HG02981 (cell line): Measurements from ENCODE around the gene LGR5.
"Not testable (repeated sequence)": the region's sequence is repeated elsewhere in the genome, so short reads cannot be mapped to it uniquely, and the experiment has no call there.

Experiments
- ATAC-seq: cut with Tn5 transposase; IDR thresholded peaks from one replicate; pipeline ENCODE4 v1.9.1; 2021; ENCODE audit warnings: mild to moderate bottlenecking, moderate library complexity; ENCODE audit not compliant: unreplicated experiment

LGR5 gene

DNA sequence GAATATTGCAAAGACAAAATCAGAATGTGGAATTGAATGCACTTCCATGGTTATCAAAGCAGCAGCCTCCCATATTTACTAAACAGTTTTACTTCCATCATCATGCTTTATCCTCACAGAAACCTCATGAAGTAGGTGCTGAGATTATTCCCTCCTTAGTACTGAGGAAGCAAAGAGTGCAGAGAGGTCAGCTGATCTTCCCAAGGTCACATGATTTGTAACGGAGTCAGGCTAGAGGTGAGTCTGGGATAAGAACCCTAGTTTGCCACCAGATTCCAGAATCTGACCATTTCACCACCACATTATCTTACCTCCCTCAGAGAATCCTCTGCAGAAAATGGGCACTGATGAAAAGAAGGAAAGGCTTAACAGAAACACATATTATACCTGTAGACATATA is 102.0 kb downstream of the LGR5 start:
- ATAC-seq: no peak

DNA sequence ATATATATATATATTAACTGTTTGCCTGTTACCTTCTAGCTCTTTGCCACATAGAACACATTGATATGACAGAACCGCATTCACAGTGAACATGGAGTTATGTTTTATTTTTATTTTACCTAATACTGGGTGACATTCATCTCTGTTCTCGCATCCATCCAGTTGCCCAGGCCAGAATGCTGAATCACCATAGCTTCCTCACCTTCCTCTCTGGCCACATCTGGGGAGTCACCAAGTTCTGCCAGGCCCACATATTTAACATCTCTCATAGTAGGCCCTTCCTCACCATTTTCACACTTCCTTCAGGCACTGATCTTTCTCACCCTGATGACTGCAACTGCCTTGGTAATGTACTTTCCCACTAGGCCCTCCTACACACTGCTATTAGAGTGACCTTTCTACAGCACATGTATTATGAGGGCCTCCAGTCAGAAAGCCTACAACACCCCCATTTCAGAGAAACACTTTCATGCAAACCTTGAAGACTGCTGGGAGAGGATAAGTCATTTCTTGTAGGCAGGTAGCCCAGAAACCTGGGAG is 106.8 kb downstream of the LGR5 start:
- ATAC-seq: no peak

DNA sequence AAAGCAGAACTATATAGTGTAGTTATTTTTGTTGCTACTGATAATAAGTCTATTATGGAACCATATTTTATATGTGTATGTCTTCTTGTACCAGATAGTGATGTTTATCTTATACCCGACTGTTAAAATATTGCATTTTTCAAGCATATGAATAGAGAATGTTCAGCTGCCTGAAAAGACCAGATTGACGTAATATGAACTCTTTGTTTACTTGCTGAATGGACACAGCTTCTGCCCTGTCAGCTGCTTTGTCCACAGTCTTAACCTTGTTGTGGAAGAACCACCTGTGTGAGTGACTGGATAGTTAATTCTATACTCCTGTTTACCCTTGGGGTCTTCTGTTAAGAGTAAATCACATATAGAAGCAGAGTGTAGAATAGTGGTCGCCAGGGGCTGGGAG is 109.3 kb downstream of the LGR5 start:
- ATAC-seq: no peak

DNA sequence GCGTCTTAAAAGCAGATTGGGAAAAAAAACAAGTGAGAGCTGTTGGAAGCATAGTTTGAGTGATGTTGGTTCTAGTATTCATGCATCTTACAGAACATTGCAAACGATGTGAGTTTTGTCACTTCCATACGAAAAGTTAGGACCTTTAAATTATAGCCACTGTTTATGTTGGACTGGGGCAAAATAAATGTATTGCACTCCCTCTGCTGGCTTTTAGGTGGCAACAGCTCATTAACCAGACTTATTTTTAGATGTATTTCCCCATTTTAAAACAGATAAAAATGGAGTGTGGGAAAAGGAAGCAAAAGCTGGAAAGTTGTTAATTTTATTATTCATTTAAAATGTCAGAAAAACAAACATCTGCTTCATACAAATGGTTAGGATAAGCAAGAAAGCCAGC is 111.9 kb downstream of the LGR5 start:
- ATAC-seq: no peak

DNA sequence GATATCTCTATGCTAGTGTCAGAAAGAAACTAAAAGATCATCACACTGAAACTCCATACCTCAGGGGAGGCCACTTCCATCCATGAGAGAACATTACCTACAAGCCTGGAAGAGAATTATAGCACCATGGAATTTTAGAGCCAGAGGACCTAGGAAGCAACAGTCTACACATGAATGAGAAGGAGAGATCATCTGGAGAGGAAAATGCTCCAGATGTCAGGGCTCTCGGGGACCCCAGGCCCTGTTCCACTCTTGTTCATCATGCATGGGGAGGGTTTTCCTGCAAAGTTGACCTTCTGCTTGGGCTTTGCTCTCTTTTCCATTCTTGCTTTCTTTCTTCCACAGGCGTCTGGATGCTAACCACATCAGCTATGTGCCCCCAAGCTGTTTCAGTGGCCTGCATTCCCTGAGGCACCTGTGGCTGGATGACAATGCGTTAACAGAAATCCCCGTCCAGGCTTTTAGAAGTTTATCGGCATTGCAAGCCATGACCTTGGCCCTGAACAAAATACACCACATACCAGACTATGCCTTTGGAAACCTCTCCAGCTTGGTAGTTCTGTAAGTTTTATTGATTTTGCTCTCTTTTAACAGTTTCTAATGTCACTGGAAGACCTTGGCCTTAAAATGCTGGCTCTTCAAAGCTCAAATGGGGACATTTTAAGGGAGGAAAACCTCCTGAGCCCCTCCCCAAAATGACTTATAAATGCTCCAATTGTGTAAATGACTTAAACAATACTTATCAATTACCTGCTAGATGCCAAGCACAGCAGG is 113.3 kb downstream of the LGR5 start:
- no peak for ATAC-seq

DNA sequence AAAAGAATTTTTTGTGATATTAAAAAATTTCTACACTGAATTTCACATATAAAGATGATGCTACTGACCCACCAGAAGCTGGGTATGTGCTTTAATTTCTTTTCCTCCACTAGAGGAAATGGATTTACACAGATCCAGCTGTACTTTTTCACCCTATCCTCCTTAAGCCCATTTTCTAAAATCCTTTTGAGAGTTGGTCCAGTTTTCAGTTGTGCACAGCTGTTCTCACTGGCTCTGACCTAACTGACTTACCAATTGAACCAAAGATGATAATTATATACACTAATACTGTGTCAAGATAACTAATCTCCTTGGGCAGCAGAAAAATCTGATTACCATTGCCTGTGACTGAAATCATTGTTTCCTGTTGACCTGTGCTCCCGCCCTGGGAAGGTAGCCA is 115.6 kb downstream of the LGR5 start:
- ATAC-seq: no peak

DNA sequence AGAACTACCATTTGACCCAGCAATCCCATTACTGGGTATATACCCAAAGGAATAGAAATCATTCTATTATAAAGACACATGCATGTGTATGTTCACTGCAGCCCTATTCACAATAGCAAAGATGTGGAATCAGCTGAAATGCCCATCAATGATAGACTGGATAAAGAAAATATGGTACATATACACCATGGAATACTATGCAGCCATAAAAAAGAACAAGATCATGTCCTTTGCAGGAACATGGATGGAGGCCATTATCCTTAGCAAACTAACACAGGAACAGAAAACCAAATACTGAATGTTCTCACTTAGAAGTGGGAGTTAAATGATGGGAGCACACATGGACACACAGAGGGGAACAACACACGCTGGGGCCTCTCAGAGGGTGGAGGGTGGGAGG is 116.2 kb downstream of the LGR5 start:
- ATAC-seq: not testable (repeated sequence)

DNA sequence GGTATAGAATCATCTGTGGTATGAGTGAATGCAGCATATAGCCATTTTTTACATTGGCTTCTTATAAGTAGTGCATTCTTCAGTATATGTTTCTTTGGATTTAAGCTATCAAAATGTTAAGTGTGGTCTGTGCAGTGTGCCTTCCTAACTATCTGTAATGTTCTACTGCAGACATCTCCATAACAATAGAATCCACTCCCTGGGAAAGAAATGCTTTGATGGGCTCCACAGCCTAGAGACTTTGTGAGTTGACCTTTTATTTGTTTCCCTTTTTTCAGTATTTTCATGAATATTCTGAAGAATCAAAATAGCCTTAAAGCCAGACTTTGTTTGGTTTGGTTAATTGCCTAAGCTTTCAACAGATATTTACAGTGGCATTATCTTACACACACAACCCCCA is 116.8 kb downstream of the LGR5 start:
- no peak for ATAC-seq

DNA sequence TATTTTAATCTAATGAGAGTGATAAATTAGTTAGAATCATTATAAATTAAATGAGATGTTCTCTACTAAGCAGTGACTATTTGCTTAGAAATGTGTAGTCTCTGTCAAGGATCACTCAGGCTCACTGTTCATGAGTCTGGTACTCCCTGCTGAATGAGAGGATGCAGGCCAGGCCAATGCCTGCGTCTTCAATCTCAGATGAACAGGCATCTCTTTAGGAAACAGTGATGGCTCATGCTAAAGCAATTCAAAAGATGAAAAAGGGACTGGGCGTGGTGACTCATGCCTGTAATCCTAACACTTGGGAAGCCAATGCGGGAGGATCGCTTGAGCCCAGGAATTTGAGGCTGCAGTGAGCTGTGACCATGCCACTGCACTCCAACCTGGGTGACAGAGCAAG is 117.3 kb downstream of the LGR5 start:
- ATAC-seq: no peak

DNA sequence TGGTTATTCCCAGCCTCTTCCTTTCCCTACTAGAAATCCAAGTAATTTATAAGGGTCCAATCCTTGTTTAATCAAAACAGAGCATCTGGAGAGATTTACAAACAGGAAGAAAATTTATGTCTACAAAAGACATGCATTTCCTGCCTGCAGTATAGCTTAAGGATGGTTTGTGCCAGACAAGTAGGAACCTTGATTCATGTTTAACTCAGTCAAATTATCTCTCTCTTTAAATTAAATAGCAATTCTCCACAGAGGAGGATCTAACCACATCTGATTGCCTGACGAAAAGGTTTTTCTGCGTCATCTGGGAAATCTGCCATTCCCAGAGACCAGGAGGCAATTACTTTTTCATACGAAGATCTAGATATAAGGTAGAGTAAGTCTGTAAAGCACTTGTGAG is 118.8 kb downstream of the LGR5 start:
- ATAC-seq: no peak

DNA sequence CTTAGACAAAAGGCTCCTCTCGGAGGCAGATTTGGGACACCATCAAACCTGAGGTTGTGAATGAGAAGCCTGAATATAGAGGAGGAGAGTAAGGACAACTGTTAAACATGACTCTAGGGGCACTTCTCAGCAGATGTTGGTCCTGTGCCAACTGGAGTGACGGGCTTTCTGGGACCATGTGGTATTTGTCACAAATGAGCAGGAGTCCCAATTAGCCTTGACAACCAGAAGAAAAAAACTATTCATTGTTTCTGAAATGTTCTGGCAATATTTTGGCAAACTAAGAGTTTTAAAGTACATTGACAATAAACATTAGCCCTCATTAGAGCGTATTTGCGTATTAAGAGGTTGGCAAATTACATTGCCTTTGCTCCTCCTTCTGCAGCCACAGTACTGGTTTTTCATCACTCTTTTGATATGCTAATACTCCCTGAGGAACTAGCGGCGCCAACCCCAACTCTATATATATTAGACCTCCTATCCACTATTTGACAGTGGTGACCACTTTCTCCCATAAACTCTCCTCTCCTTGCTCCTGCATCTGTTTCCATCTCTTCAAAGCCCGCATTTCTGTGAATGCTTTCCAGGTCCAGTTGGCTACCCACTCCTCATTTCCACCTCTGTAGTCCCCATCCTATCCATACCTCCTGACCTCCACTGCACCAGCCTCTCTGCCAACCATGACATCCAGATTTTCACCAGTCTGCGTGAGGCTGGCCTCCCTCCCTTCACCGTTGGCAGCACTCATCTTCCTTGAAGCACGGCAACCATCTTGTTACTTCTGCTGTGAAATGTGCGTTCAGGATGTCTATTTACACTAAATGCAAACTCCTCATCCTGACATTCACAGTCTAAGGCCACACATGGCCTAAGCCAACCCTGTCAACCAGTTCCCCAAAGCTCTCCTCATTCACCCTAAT is 123.3 kb downstream of the LGR5 start:
- no peak for ATAC-seq

DNA sequence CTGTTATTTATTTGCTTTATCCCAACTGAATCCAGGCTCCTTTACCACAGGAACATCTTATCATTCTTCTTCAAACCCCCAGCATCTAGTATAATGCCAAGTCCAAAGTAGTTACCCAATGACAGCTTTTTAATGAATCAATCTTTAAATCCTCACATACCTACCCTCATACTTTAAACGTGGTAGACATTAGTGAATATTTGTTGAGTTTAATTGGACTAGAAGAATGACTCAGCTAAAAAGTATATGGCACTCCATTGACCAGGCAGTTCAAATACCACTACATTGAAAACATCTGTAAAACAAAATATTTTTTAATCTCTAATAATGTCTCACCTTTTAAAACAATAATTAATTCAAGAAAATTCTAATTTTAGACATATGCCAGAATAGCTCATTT is 125.9 kb downstream of the LGR5 start:
- no peak for ATAC-seq

DNA sequence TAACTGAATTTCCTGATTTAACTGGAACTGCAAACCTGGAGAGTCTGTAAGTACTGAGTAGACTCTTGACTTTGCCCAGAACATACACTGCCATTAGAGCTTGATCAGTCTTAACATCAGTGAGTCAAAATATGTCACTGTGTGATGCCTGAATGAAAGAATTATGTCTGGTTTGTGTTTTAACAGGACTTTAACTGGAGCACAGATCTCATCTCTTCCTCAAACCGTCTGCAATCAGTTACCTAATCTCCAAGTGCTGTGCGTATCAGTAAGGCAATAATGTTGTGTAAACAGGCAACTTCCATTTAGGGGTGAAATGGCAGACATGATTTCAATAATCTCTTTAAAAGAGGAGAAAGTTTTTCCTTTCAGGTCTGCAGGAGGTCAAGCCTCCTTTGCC is 127.1 kb downstream of the LGR5 start:
- ATAC-seq: no peak

DNA sequence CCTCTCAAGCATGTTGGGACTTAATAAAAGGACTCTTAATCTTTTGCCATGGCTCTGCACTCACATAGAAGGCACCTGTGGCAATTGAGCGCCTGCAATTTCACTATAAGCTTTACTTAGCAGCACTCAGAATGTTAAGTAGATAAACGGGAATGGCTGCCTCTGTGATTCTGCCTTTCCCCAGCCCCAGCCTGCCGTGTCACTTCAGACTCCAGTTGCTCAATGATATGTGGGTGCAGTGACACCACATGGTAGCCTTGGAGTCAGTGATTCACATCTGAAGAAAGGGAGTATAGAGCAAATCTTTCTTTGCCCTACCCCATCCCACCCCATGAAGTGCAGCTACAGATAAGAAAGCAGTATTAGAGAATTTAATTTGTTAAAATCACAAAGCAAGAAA is 127.9 kb downstream of the LGR5 start:
- no peak for ATAC-seq

DNA sequence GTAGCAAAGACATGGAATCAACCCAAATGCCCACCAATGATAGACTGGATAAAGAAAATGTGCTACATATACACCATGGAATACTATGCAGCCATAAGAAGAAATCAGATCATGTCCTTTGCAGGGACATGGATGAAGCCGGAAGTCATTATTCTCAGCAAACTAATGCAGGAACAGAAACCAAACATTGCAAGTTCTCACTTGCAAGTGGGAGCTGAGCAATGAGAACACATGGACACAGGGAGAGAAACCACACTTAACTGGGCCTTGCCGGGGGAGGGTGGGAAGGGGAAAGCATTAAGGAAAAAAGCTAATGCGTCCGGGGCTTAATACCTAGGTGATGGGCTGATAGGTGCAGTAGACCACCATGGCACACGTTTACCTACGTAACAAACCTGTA is 130.3 kb downstream of the LGR5 start:
- not testable (repeated sequence) for ATAC-seq

DNA sequence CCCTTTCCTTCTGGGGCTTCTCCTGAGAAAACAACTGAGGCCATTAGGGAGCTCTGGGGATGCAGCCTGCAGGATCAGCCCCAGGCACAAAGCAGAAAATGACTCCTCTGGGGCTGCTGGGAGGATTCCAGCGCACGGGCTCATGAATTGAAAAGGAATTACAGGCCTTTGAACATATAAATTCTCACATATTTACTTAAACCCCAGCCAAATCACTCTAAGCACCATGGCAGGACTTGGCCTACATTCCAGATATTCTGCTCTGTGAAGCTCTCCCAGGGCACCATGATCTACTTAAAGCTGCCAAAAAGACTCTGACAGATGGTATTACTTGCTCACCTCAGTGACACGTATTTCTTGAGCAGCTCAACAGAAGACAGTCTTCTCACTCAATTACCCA is 136.9 kb downstream of the LGR5 start:
- no peak for ATAC-seq

DNA sequence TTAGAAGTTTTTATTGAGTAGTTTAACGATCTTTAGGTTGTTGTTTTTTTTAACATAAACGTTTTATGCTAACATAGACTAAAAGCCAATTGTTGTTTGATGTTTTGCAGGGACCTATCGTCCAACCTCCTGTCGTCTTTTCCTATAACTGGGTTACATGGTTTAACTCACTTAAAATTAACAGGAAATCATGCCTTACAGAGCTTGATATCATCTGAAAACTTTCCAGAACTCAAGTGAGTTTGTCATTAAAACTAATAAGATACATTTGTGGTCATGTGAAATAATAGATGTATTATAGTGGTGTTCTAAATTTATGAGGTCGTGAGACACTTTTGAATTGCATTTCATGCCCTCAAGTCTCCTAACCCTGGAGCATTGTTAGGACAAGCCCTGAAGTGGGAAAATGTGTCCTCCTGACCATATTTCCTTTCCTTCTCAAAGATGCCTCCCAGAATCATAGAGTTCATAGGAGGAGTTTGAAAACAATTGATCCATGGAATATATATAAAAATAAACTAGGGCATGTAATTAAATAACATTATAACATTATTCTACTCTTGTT is 139.2 kb downstream of the LGR5 start:
- no peak for ATAC-seq

DNA sequence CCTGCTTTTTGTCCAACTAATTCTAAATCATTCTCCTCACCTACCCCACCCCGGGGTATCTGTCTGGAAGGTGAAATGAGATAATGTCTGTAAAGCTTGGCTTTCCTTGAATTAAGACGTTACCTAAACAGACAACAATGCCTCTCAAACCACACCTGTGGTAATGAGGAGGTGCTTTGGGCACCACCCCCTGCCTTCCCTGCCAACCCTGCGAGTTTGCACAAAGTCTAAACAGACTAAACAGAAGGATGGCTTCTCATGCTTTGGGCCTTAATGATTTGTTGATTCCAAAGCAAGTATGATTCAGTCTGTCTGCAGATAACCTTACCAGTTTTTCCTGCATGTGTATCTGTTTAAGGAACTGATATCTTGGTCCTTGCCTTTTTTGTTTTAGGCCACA is 141.6 kb downstream of the LGR5 start:
- ATAC-seq: no peak

DNA sequence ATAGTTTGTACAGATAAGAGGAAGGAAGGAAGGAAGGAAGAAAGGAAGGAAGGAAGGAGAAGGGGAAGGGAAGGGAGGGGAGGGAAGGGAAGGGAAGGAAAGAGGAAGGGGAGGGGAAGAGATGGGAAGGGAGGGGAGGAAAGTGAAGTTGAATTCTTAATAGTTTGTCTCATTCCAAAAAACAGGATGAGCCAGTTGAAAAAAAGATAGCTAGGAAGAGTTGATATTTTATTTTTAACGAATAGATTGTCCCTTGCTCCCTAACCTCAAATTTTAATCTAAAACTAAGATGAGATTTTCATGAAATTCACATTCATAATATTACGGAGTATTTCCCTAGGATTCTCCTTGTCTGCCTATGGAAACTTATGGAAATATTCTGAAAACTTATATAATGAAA is 143.3 kb downstream of the LGR5 start:
- ATAC-seq: no peak

DNA sequence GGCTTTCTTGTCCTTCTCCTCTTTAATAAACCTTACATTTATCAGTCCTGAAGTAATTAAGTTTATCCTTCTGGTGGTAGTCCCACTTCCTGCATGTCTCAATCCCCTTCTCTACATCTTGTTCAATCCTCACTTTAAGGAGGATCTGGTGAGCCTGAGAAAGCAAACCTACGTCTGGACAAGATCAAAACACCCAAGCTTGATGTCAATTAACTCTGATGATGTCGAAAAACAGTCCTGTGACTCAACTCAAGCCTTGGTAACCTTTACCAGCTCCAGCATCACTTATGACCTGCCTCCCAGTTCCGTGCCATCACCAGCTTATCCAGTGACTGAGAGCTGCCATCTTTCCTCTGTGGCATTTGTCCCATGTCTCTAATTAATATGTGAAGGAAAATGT is 144.8 kb downstream of the LGR5 start:
- no peak for ATAC-seq

DNA sequence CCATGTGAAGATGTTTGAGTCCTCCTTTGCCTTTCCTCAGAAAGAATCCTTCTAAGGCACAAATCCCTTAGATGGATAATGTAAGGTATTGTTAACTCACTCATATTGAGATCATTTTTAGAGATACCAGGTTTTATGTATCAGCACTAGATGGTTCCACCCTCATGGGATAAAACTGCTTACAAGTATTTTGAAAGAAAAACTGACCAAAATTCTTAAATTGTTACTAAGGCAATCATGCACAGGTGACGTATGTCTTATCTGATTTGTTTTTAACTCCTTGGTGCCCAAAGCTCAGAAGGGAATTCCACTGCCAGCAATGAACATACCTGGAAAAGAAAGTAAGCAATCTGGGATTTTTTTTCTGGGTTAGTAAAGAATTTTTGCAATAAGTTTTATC is 145.6 kb downstream of the LGR5 start:
- ATAC-seq: no peak

DNA sequence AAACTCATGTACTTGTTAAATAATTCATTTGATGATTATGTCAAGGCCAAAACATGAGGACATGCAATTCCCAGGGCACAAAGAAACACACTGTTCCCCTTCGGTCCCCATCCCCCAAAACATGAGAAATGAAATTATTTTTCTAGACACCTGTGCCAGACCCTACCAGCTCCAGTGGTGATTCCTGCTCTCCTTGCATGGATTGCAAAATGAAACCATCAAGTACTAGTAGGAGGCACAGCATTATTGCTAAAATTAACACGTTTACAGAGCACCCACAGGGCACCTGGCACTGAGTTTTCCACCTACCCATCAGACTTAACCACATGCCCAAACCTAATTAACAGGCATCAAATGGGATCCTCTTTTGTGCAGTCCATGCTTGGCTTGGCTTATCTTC is 147.4 kb downstream of the LGR5 start:
- ATAC-seq: no peak
